Naive thymus-derived CD8-positive, alpha-beta T cell (primary cell): ENCODE results near the gene CMTR2. TPM values are rescaled to one million over a fixed set of nuclear protein-coding genes. Genes with fewer than 3 reads are reported as not detected.

Source experiments
- ATAC-seq, 2 donors: fragments of 150-1000 bp; cut with Tn5 transposase in 1 of 2; sonication (Bioruptor Pico), chemical (Tn5 transposase) in 1 of 2; 1 replicate in 1 of 2; 2 replicates in 1 of 2; pipeline ENCODE4 v1.10.0; 2021; ENCODE audit warnings: mild to moderate bottlenecking in 2 of 2, moderate library complexity in 2 of 2
- POLR2A ChIA-PET: fragments of 350-600 bp; sonication (Branson Sonifier 250); formaldehyde crosslinking; loops from one replicate; lab custom pipeline; 2021; ENCODE audit warnings: antibody characterized with exemption; lab: Charles Lee
- DNase-seq, 10 donors: peaks; one replicate each; pipeline versions ENCODE4 v3.0.0 to v3.0.0-alpha.2; 2020 to 2022
- H3K27ac Mint-ChIP-seq, 10 donors: one replicate each; pipeline ENCODE4 v1.8.0; 2020 to 2022; ENCODE audit warnings: mild to moderate bottlenecking in 10 of 10, mixed read lengths in 10 of 10, moderate library complexity in 4 of 10, inconsistent platforms in 1 of 10
- H3K27me3 Mint-ChIP-seq, 5 donors: one replicate each; pipeline ENCODE4 v1.8.0; 2021 to 2022; ENCODE audit warnings: mixed read lengths in 5 of 5
- H3K36me3 Mint-ChIP-seq, 3 donors: one replicate each; pipeline ENCODE4 v1.8.0; 2020 to 2022; ENCODE audit warnings: mixed read lengths in 3 of 3, mild to moderate bottlenecking in 2 of 3, inconsistent platforms in 1 of 3
- H3K4me1 Mint-ChIP-seq, 4 donors: one replicate each; pipeline ENCODE4 v1.8.0; 2021 to 2022; ENCODE audit warnings: mixed read lengths in 4 of 4
- H3K4me3 Mint-ChIP-seq, 10 donors: one replicate each; pipeline ENCODE4 v1.8.0; 2020 to 2022; ENCODE audit warnings: mild to moderate bottlenecking in 10 of 10, mixed read lengths in 10 of 10, moderate library complexity in 6 of 10, inconsistent platforms in 1 of 10
- H3K9me3 Mint-ChIP-seq, 9 donors: one replicate each; pipeline ENCODE4 v1.8.0; 2020 to 2022; ENCODE audit warnings: mixed read lengths in 9 of 9, mild to moderate bottlenecking in 3 of 9, inconsistent platforms in 1 of 9, moderate library complexity in 1 of 9
- polyA plus RNA-seq, 3 donors: library from polyadenylated mRNA; unstranded; fragments of 300-500 nt; fragmentation: Illumina TruSeq; gene quantifications; one replicate each; pipeline ENCODE4 v1.2.3, GENCODE V29; 2021
- total RNA-seq, 8 experiments: library from RNA in 2 of 8; stranded (reverse) in 2 of 8; gene quantifications; one replicate each; pipeline ENCODE4 v1.2.3 and lab custom pipeline; 2021 to 2026

CMTR2 gene
- total and polyA plus RNA-seq, 5 experiments from 2014 or later = 16.6 to 25.6 (median 24.1) TPM

- no peak for DNase-seq
- Mint-ChIP-seq H3K9me3 (no peaks in the 10 kb centered on the region), H3K4me1 (peaks cover 0 to 4% (median 2%) of the 10 kb centered on the region in 4 donors), H3K36me3 (peaks cover 0 to 1% (median 0%) of the 10 kb centered on the region in 3 donors), H3K27me3 (peaks cover 18 to 58% (median 36%) of the 10 kb centered on the region in 5 donors), H3K4me3 (no peak overlapping the region), H3K27ac (no peak overlapping the region)
- POLR2A ChIA-PET = no interaction called here
- ATAC-seq = no peak
These were observed 24.9 kb downstream of the CMTR2 start for GRCh38 chr16:71264299-71264698.

- peaks cover 16 to 60% (median 33%) of the 10 kb centered on the region in 5 donors for H3K27me3 Mint-ChIP-seq
- ATAC-seq (no peak), DNase-seq (no peak)
- POLR2A ChIA-PET = no interaction called here
- no peak overlapping the region for H3K27ac Mint-ChIP-seq
- no peaks in the 10 kb centered on the region for H3K9me3 Mint-ChIP-seq
- peaks cover 2 to 9% (median 6%) of the 10 kb centered on the region in 4 donors for H3K4me1 Mint-ChIP-seq
- H3K36me3 Mint-ChIP-seq = peaks cover 0 to 1% (median 0%) of the 10 kb centered on the region in 3 donors
- no peak overlapping the region for H3K4me3 Mint-ChIP-seq
These were observed 25.6 kb downstream of the CMTR2 start for GRCh38 chr16:71263582-71263981.

- H3K4me3 Mint-ChIP-seq = no peak overlapping the region
- ATAC-seq = no peak
- H3K4me1 Mint-ChIP-seq = peaks cover 2 to 9% (median 6%) of the 10 kb centered on the region in 4 donors
- no peak for DNase-seq
- POLR2A ChIA-PET = no interaction called here
- H3K27ac Mint-ChIP-seq = no peak overlapping the region
- peaks cover 13 to 56% (median 26%) of the 10 kb centered on the region in 5 donors for H3K27me3 Mint-ChIP-seq
- H3K9me3 Mint-ChIP-seq = no peaks in the 10 kb centered on the region
- H3K36me3 Mint-ChIP-seq = peaks cover 0 to 1% (median 0%) of the 10 kb centered on the region in 3 donors
These were observed 26.8 kb downstream of the CMTR2 start for GRCh38 chr16:71262391-71262790.

GRCh38 chr16:71260995-71261394 lies 28.2 kb downstream of the CMTR2 start:
- Mint-ChIP-seq H3K36me3 (no peaks in the 10 kb centered on the region), H3K27ac (peak overlapping the region in 1 of 10 donors; percentile 13), H3K4me3 (no peak overlapping the region), H3K4me1 (peaks cover 2 to 9% (median 7%) of the 10 kb centered on the region in 4 donors), H3K27me3 (peaks cover 11 to 52% (median 25%) of the 10 kb centered on the region in 5 donors), H3K9me3 (no peaks in the 10 kb centered on the region)
- ATAC-seq (no peak), DNase-seq (no peak)
- POLR2A ChIA-PET = no interaction called here

- Mint-ChIP-seq H3K9me3 (no peaks in the 10 kb centered on the region), H3K27ac (peak overlapping the region in 2 of 10 donors; percentile 7 to 87), H3K4me3 (peak overlapping the region in 1 of 10 donors; percentile 3), H3K36me3 (no peaks in the 10 kb centered on the region), H3K4me1 (peaks cover 3 to 19% (median 11%) of the 10 kb centered on the region in 4 donors), H3K27me3 (peaks cover 11 to 52% (median 25%) of the 10 kb centered on the region in 5 donors)
- DNase-seq (peak in 3 of 10 donors; percentile 8 to 53 (median 8)), ATAC-seq (no peak)
- POLR2A ChIA-PET = no interaction called here
These were observed 30.1 kb downstream of the CMTR2 start for GRCh38 chr16:71259086-71259485.

GRCh38 chr16:71258372-71258771 lies 30.8 kb downstream of the CMTR2 start:
- Mint-ChIP-seq H3K27ac (no peak overlapping the region), H3K36me3 (no peaks in the 10 kb centered on the region)

GRCh38 chr16:71257768-71258167 lies 31.4 kb downstream of the CMTR2 start:
- Mint-ChIP-seq H3K36me3 (no peaks in the 10 kb centered on the region), H3K9me3 (no peaks in the 10 kb centered on the region), H3K4me1 (peaks cover 3 to 19% (median 11%) of the 10 kb centered on the region in 4 donors), H3K27me3 (peaks cover 11 to 42% (median 23%) of the 10 kb centered on the region in 5 donors), H3K4me3 (no peak overlapping the region), H3K27ac (no peak overlapping the region)
- DNase-seq (no peak), ATAC-seq (no peak)
- POLR2A ChIA-PET = no interaction called here

More at GRCh38 chr16:71258372-71258771, 30.8 kb downstream of the CMTR2 start:
- DNase-seq (no peak), ATAC-seq (no peak)
- POLR2A ChIA-PET = no interaction called here
- Mint-ChIP-seq H3K27me3 (peaks cover 11 to 48% (median 25%) of the 10 kb centered on the region in 5 donors), H3K9me3 (no peaks in the 10 kb centered on the region), H3K4me1 (peaks cover 3 to 19% (median 11%) of the 10 kb centered on the region in 4 donors), H3K4me3 (no peak overlapping the region)

GRCh38 chr16:71255721-71256120 lies 33.5 kb downstream of the CMTR2 start:
- Mint-ChIP-seq H3K27ac (peak overlapping the region in 4 of 10 donors; percentile 4 to 74 (median 31)), H3K4me3 (no peak overlapping the region), H3K4me1 (peaks cover 3 to 19% (median 11%) of the 10 kb centered on the region in 4 donors), H3K36me3 (no peaks in the 10 kb centered on the region), H3K9me3 (no peaks in the 10 kb centered on the region), H3K27me3 (peaks cover 4 to 23% (median 9%) of the 10 kb centered on the region in 5 donors)
- DNase-seq (peak in 1 of 10 donors; percentile 14), ATAC-seq (no peak)
- POLR2A ChIA-PET = no interaction called here

GRCh38 chr16:71254832-71255525 lies 34.2 kb downstream of the CMTR2 start:
- no peak for DNase-seq
- Mint-ChIP-seq H3K4me3 (peak overlapping the region in 1 of 10 donors; percentile 43), H3K9me3 (no peaks in the 10 kb centered on the region), H3K27ac (peak overlapping the region in 6 of 10 donors; percentile 1 to 74 (median 30)), H3K36me3 (no peaks in the 10 kb centered on the region), H3K27me3 (peaks cover 0 to 16% (median 3%) of the 10 kb centered on the region in 5 donors), H3K4me1 (peaks cover 3 to 19% (median 11%) of the 10 kb centered on the region in 4 donors)
- ATAC-seq = no peak
- POLR2A ChIA-PET = no interaction called here

GRCh38 chr16:71250461-71251235 lies 38.6 kb downstream of the CMTR2 start:
- H3K36me3 Mint-ChIP-seq = no peaks in the 10 kb centered on the region

GRCh38 chr16:71249399-71249798 lies 39.8 kb downstream of the CMTR2 start:
- POLR2A ChIA-PET = no interaction called here
- Mint-ChIP-seq H3K4me3 (no peak overlapping the region), H3K9me3 (no peaks in the 10 kb centered on the region), H3K27me3 (peaks cover 0 to 4% (median 0%) of the 10 kb centered on the region in 5 donors), H3K27ac (no peak overlapping the region), H3K4me1 (no peaks in the 10 kb centered on the region), H3K36me3 (no peaks in the 10 kb centered on the region)
- ATAC-seq (no peak), DNase-seq (no peak)

More at GRCh38 chr16:71250461-71251235, 38.6 kb downstream of the CMTR2 start:
- H3K4me1 Mint-ChIP-seq = peaks cover 0 to 7% (median 3%) of the 10 kb centered on the region in 4 donors
- no peak overlapping the region for H3K4me3 Mint-ChIP-seq
- DNase-seq = no peak
- no peak for ATAC-seq
- POLR2A ChIA-PET = interaction anchor here (0.6 kb wide), 1 partner anchor 705 kb away, joined by 3 read pairs; no protein-coding TSS in a partner anchor
- H3K27ac Mint-ChIP-seq = no peak overlapping the region
- peaks cover 0 to 4% (median 0%) of the 10 kb centered on the region in 5 donors for H3K27me3 Mint-ChIP-seq
- no peaks in the 10 kb centered on the region for H3K9me3 Mint-ChIP-seq

- peaks cover 0 to 8% (median 3%) of the 10 kb centered on the region in 5 donors for H3K27me3 Mint-ChIP-seq
- no peaks in the 10 kb centered on the region for H3K9me3 Mint-ChIP-seq
- H3K4me1 Mint-ChIP-seq = no peaks in the 10 kb centered on the region
- POLR2A ChIA-PET = no interaction called here
- H3K36me3 Mint-ChIP-seq = no peaks in the 10 kb centered on the region
- H3K27ac Mint-ChIP-seq = no peak overlapping the region
- DNase-seq = no peak
- H3K4me3 Mint-ChIP-seq = no peak overlapping the region
- no peak for ATAC-seq
These were observed 41.7 kb downstream of the CMTR2 start for GRCh38 chr16:71247478-71247877.

- Mint-ChIP-seq H3K4me3 (no peak overlapping the region), H3K9me3 (no peaks in the 10 kb centered on the region), H3K27me3 (peaks cover 0 to 11% (median 3%) of the 10 kb centered on the region in 5 donors), H3K36me3 (no peaks in the 10 kb centered on the region), H3K27ac (no peak overlapping the region), H3K4me1 (no peaks in the 10 kb centered on the region)
- DNase-seq (no peak), ATAC-seq (no peak)
- POLR2A ChIA-PET = no interaction called here
These were observed 42.9 kb downstream of the CMTR2 start for GRCh38 chr16:71246309-71246708.
